HUES6 (cell line): ENCODE data around the gene PYGO1.

Experiments
- H3K27ac ChIP-seq: 2 replicates; pipeline ENCODE4 v1.7.0; 2013; ENCODE audit warnings: low read depth, mild to moderate bottlenecking, low read length, inconsistent platforms
- H3K27me3 ChIP-seq: 2 replicates; pipeline ENCODE4 v1.6.1; 2013; ENCODE audit warnings: low read length; ENCODE audit not compliant: control insufficient read depth, insufficient read depth
- H3K36me3 ChIP-seq: 2 replicates; pipeline ENCODE4 v1.6.1; 2013; ENCODE audit warnings: low read length; ENCODE audit not compliant: control insufficient read depth, insufficient read depth
- H3K4me1 ChIP-seq: 2 replicates; pipeline ENCODE4 v1.6.1; 2013; ENCODE audit warnings: low read length; ENCODE audit not compliant: control insufficient read depth, insufficient read depth
- H3K4me3 ChIP-seq: 2 replicates; pipeline ENCODE4 v1.5.1; 2013; ENCODE audit warnings: low read depth, low read length
- H3K9ac ChIP-seq: one replicate; pipeline ENCODE4 v1.6.1; 2013; ENCODE audit warnings: mild to moderate bottlenecking, low read length
- H3K9me3 ChIP-seq: 2 replicates; pipeline ENCODE4 v1.6.1; 2013; ENCODE audit warnings: low read depth, low read length; ENCODE audit not compliant: control insufficient read depth, insufficient read depth

The PYGO1 gene

GRCh38 chr15:55588070-55588814 is at the start of gene PYGO1:
TSS of gene PYGO1 (minus strand) at chr15:55588345. CDS start at chr15:55587883, 462 bp downstream.
- H3K27ac ChIP-seq = no peak within 1 kb of the TSS; the same call in 1 of the 2 replicates
- no peaks in the 10 kb centered on the region; the same call in 1 of the 2 replicates for H3K4me1 ChIP-seq
- no peaks in the 10 kb centered on the region for H3K36me3 ChIP-seq
- peak within 1 kb of the TSS; percentile 59 for H3K4me3 ChIP-seq
- peaks cover 58% of the 10 kb centered on the region for H3K27me3 ChIP-seq
- no peaks in the 10 kb centered on the region for H3K9me3 ChIP-seq
- peak within 1 kb of the TSS; percentile 81 for H3K9ac ChIP-seq

- H3K9me3 ChIP-seq = no peaks in the 10 kb centered on the region
- no peaks in the 10 kb centered on the region for H3K27me3 ChIP-seq
- H3K36me3 ChIP-seq = peaks cover 33% of the 10 kb centered on the region; the same call in 1 of the 2 replicates
- no peak overlapping the region for H3K4me3 ChIP-seq
- no peak overlapping the region for H3K9ac ChIP-seq
- no peaks in the 10 kb centered on the region for H3K4me1 ChIP-seq
- H3K27ac ChIP-seq = no peak overlapping the region
Observed at GRCh38 chr15:55637086-55637485, 48.9 kb upstream of the PYGO1 start.

- no peak overlapping the region for H3K4me3 ChIP-seq
- no peaks in the 10 kb centered on the region for H3K27me3 ChIP-seq
- peaks cover 17% of the 10 kb centered on the region; the same call in 1 of the 2 replicates for H3K36me3 ChIP-seq
- no peaks in the 10 kb centered on the region for H3K9me3 ChIP-seq
- no peak overlapping the region for H3K27ac ChIP-seq
- H3K9ac ChIP-seq = no peak overlapping the region
- H3K4me1 ChIP-seq = no peaks in the 10 kb centered on the region
Observed at GRCh38 chr15:55633731-55634130, 45.6 kb upstream of the PYGO1 start.

GRCh38 chr15:55632434-55632833 is 44.3 kb upstream of the PYGO1 start:
- H3K27ac ChIP-seq = no peak overlapping the region
- H3K27me3 ChIP-seq = no peaks in the 10 kb centered on the region
- H3K9me3 ChIP-seq = no peaks in the 10 kb centered on the region
- no peak overlapping the region for H3K9ac ChIP-seq
- peaks cover 3% of the 10 kb centered on the region; the same call in 1 of the 2 replicates for H3K4me1 ChIP-seq
- no peak overlapping the region for H3K4me3 ChIP-seq
- peaks cover 10% of the 10 kb centered on the region; the same call in 1 of the 2 replicates for H3K36me3 ChIP-seq

GRCh38 chr15:55630858-55631257 is 42.7 kb upstream of the PYGO1 start:
- Histone ChIP-seq H3K36me3 (peaks cover 7% of the 10 kb centered on the region; the same call in 1 of the 2 replicates), H3K9me3 (no peaks in the 10 kb centered on the region), H3K4me1 (peaks cover 3% of the 10 kb centered on the region; the same call in 1 of the 2 replicates), H3K27me3 (no peaks in the 10 kb centered on the region), H3K4me3 (no peak overlapping the region), H3K9ac (no peak overlapping the region), H3K27ac (no peak overlapping the region)

- Histone ChIP-seq H3K4me1 (peaks cover 3% of the 10 kb centered on the region; the same call in 1 of the 2 replicates), H3K27me3 (no peaks in the 10 kb centered on the region), H3K9ac (no peak overlapping the region), H3K9me3 (no peaks in the 10 kb centered on the region), H3K27ac (no peak overlapping the region), H3K36me3 (peaks cover 7% of the 10 kb centered on the region; the same call in 1 of the 2 replicates), H3K4me3 (no peak overlapping the region)
Observed at GRCh38 chr15:55628369-55628730, 40.2 kb upstream of the PYGO1 start.

GRCh38 chr15:55627730-55628368 is 39.7 kb upstream of the PYGO1 start:
- Histone ChIP-seq H3K4me1 (peaks cover 3% of the 10 kb centered on the region; the same call in 1 of the 2 replicates), H3K27me3 (no peaks in the 10 kb centered on the region), H3K9ac (no peak overlapping the region), H3K36me3 (peaks cover 7% of the 10 kb centered on the region; the same call in 1 of the 2 replicates), H3K27ac (no peak overlapping the region), H3K9me3 (no peaks in the 10 kb centered on the region), H3K4me3 (no peak overlapping the region)

GRCh38 chr15:55619783-55620182 is 31.6 kb upstream of the PYGO1 start:
- H3K4me3 ChIP-seq = no peak overlapping the region
- H3K9me3 ChIP-seq = no peaks in the 10 kb centered on the region
- H3K27ac ChIP-seq = no peak overlapping the region
- no peaks in the 10 kb centered on the region for H3K27me3 ChIP-seq
- no peak overlapping the region for H3K9ac ChIP-seq
- peaks cover 15% of the 10 kb centered on the region; the same call in 1 of the 2 replicates for H3K4me1 ChIP-seq
- H3K36me3 ChIP-seq = peaks cover 3% of the 10 kb centered on the region; the same call in 1 of the 2 replicates

GRCh38 chr15:55618387-55618786 is 30.2 kb upstream of the PYGO1 start:
- H3K27ac ChIP-seq = no peak overlapping the region
- H3K27me3 ChIP-seq = no peaks in the 10 kb centered on the region
- peaks cover 15% of the 10 kb centered on the region; the same call in 1 of the 2 replicates for H3K4me1 ChIP-seq
- H3K36me3 ChIP-seq = peaks cover 3% of the 10 kb centered on the region; the same call in 1 of the 2 replicates
- H3K9ac ChIP-seq = no peak overlapping the region
- H3K4me3 ChIP-seq = no peak overlapping the region
- no peaks in the 10 kb centered on the region for H3K9me3 ChIP-seq

GRCh38 chr15:55615445-55615844 is 27.3 kb upstream of the PYGO1 start:
- H3K9me3 ChIP-seq = no peaks in the 10 kb centered on the region
- H3K4me1 ChIP-seq = peaks cover 15% of the 10 kb centered on the region; the same call in 1 of the 2 replicates
- H3K9ac ChIP-seq = no peak overlapping the region
- H3K4me3 ChIP-seq = no peak overlapping the region
- H3K36me3 ChIP-seq = peaks cover 3% of the 10 kb centered on the region; the same call in 1 of the 2 replicates
- H3K27me3 ChIP-seq = no peaks in the 10 kb centered on the region
- H3K27ac ChIP-seq = no peak overlapping the region

- no peaks in the 10 kb centered on the region; the same call in 1 of the 2 replicates for H3K36me3 ChIP-seq
- H3K27ac ChIP-seq = no peak overlapping the region
- peaks cover 8% of the 10 kb centered on the region; the same call in 1 of the 2 replicates for H3K4me1 ChIP-seq
- H3K9ac ChIP-seq = no peak overlapping the region
- 0 out of 2 replicates have a peak, but pooled peaks cover 4% of the 10 kb centered on the region for H3K9me3 ChIP-seq
- no peak overlapping the region for H3K4me3 ChIP-seq
- no peaks in the 10 kb centered on the region for H3K27me3 ChIP-seq
Observed at GRCh38 chr15:55613727-55614126, 25.6 kb upstream of the PYGO1 start.
